GM13977 (cell line): ENCODE data around the gene STMND1.
A peak's percentile ranks its signal among the peaks of the same experiment; 100 is the strongest.

Experiments
- DNase-seq: peaks from one replicate; pipeline ENCODE4 v3.0.0; 2012; ENCODE audit warnings: low spot score
- in situ Hi-C: fragments of 300-500 bp; cut with MboI; formaldehyde crosslinking; loops from one replicate; pipeline ENCODE4 v1.12.0; 2022; ENCODE audit warnings: low sequenced_read_pairs, low pct_unique_long_range_greater_than_20kb, mixed read lengths, inconsistent platforms; ENCODE audit not compliant: unreplicated experiment
- TF ChIP-seq, protein P1 (sequence below): IDR thresholded peaks from 2 replicates; pipeline ENCODE4 v1.5.1; 2012; ENCODE audit warnings: mild to moderate bottlenecking, control low read depth; ENCODE audit not compliant: insufficient read depth; ENCODE audit errors: extremely low read depth, missing control alignments

The STMND1 gene

DNA sequence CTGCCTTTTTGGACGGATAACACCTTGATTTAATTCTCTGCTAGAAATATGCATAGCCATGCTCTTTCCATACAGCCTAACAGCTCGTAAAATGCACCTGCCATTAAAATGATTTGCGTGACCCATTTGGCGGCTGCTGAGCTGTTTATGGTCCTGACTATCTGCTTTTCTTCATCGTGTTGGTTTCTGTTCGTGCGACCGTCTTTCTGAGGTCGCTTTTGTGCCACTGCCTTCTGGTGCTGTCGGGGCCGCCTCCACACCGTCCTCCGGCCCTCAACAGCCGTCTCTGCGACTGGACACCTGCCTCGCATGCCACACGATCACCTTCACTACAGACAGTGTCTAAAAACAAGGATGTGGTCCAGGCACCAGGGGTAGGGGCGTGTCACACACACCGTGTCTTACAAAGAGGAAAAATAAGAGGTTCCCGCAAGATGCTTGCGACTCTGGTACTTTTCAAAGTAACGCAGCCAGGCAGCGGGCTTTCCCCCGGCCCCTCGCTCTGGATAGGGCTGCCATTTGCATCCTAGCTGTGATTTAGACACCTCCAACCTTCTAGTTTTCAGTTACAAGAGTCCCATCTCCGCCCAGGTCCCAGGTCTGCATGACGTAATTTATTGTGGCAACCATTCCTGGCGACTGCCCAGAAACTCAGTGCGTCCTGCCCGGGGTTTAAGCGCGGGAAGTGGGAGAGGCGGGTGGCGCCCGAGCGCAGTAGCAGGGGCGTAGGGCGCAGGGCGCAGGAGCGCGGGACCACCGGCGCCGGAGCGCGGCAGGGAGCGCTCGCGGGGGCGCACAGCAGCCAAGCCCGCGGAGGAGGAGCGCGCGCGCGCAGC is at the start of gene STMND1:
Gene STMND1, plus strand, starts transcription at position 629 of the 836 bp plus-strand sequence. CDS start 208 bp downstream, outside the sequence.
- peak; percentile 55 for DNase-seq
- TF ChIP-seq, protein P1, sequence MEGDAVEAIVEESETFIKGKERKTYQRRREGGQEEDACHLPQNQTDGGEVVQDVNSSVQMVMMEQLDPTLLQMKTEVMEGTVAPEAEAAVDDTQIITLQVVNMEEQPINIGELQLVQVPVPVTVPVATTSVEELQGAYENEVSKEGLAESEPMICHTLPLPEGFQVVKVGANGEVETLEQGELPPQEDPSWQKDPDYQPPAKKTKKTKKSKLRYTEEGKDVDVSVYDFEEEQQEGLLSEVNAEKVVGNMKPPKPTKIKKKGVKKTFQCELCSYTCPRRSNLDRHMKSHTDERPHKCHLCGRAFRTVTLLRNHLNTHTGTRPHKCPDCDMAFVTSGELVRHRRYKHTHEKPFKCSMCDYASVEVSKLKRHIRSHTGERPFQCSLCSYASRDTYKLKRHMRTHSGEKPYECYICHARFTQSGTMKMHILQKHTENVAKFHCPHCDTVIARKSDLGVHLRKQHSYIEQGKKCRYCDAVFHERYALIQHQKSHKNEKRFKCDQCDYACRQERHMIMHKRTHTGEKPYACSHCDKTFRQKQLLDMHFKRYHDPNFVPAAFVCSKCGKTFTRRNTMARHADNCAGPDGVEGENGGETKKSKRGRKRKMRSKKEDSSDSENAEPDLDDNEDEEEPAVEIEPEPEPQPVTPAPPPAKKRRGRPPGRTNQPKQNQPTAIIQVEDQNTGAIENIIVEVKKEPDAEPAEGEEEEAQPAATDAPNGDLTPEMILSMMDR = no peak
- in situ Hi-C loops = no loop called here

DNA sequence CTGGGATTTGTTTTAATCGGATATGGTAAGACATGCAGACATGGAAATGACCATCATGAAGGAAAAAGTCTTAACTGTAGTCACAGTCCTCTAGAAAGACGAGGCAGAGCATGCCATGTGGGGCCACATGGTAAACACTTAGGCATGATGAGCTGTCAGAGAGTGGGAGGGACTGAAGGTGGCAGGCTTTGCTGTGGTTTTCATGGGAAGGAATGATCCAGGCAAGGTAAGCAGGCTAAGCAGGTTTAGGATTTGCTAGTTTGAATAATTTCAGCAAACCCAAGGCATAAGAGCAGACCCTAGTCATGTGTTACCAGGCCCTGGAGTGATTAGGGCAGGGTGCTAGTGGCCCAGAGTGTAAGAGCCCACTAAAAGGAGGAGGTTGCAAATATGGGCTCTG is 47.2 kb upstream of the STMND1 start:
- DNase-seq = no peak
- TF ChIP-seq, protein P1 = no peak
- in situ Hi-C loops = no loop called here

DNA sequence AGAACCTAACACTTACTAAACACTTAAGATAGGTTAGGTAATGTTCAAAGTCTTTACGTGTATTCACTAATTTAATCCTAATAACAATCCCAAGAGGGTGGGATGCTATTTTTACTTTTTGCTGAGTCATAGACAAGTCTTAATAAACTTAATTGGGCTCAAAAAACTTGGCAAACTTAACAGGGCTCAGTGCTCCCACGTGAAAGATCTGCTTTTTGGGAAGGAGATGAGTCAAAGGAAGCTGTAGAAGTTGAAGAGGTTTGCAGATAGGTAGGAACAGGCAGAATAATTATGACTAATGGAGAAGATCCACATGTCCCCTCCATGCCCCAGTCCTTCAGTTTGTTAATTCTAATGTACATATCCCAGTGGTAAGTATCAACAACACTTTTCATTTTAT is 44.5 kb upstream of the STMND1 start:
- in situ Hi-C loops = no loop called here
- no peak for DNase-seq
- TF ChIP-seq, protein P1 = no peak

DNA sequence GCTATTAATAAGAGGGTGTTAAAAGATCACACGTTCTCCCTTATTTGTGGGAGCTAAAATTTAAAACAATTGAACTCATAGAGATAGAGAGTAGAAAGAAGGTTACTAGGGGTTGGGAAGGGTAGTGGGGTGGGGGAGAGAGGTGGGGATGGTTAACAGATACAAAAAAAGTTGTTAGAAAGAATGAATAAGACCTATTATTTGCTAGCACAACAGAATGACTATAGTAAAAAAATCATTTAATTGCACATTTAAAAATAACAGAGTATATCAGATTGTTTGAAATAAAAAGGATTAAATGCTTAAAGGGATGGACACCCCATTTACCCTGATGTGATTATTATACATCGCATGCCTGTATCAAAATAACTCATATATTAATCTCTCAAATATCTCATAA is 43.3 kb upstream of the STMND1 start:
- no peak for DNase-seq
- in situ Hi-C loops = no loop called here
- TF ChIP-seq, protein P1 = no peak

DNA sequence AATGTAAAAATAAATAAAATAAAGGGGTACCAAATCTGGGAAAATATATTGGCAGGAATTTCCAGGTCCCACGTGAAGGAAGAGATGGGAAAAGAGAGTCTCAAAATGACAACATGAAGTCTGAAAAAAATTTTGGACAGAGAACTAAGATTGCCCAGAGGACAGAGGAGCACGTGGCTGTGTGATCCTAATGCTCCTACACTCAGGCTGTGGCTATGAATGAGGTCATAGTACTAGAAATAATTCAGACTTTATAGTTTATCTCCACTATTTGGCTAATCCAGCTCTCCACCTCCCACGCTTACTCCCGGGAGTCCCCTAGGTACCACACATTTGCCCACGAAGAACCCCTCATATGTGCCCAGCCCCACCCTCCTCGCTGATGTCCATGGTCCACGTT is 42.8 kb upstream of the STMND1 start:
- DNase-seq = no peak
- in situ Hi-C loops = no loop called here
- TF ChIP-seq, protein P1 = no peak

DNA sequence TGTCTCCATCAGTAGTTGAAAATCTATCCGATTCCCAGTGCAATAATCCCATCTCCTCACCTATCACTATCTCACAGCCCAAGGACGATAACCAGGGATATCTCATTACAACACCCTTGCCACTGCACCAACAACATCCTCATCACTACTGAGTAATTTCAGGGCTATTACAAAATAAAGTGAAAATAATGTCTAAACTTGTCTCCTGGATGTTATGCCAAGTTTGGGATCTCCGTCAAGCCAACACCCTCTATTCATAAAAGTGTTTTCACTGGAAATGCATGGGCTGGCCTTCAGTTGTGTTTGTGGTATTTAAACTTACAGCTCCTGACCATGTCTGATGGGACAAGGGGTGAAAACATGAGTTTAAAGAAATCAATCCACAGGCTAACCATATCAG is 42.0 kb upstream of the STMND1 start:
- in situ Hi-C loops = no loop called here
- no peak for DNase-seq
- TF ChIP-seq, protein P1 = no peak

DNA sequence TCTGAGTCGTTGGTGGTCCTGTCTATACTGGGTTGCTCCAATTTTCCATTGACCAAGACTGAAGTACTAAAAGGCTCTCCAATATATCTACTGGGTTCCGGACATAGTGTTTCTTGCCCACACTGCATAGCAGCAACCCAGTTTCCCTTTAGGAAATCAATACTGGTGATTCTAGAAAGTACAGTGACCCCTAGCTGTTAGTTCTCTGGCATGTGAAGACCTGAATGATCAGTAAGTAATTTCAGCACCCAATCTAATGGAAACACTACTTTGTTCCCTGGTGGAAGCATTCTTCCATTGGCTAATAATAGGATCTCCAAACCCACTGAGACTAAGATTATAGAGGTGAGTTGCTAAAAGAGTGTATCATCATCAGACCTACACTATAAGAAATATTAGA is 40.8 kb upstream of the STMND1 start:
- no peak for DNase-seq
- TF ChIP-seq, protein P1 = no peak
- in situ Hi-C loops = no loop called here
